Panc1 (cell line): ENCODE data around the gene MPPED1.

Experiments used
- POLR2AphosphoS5 ChIP-seq: IDR thresholded peaks from 2 replicates; pipeline ENCODE4 v1.6.1; 2012; ENCODE audit warnings: mild to moderate bottlenecking, low read depth, low read length, moderate library complexity
- TF ChIP-seq, protein P1 (sequence below): fragments of 450-650 bp; IDR thresholded peaks from 2 replicates; pipeline ENCODE4 v1.5.1; 2017; ENCODE audit warnings: mild to moderate bottlenecking
- TF ChIP-seq, protein P2 (sequence below), 2 experiments: IDR thresholded peaks; 2 replicates each; pipeline ENCODE4 v1.6.1; 2011 to 2012; ENCODE audit warnings: low read depth in 2 of 2, control low read depth in 1 of 2, low read length in 1 of 2, mild to moderate bottlenecking in 1 of 2, moderate library complexity in 1 of 2; ENCODE audit not compliant: insufficient read depth in 1 of 2

DNA sequence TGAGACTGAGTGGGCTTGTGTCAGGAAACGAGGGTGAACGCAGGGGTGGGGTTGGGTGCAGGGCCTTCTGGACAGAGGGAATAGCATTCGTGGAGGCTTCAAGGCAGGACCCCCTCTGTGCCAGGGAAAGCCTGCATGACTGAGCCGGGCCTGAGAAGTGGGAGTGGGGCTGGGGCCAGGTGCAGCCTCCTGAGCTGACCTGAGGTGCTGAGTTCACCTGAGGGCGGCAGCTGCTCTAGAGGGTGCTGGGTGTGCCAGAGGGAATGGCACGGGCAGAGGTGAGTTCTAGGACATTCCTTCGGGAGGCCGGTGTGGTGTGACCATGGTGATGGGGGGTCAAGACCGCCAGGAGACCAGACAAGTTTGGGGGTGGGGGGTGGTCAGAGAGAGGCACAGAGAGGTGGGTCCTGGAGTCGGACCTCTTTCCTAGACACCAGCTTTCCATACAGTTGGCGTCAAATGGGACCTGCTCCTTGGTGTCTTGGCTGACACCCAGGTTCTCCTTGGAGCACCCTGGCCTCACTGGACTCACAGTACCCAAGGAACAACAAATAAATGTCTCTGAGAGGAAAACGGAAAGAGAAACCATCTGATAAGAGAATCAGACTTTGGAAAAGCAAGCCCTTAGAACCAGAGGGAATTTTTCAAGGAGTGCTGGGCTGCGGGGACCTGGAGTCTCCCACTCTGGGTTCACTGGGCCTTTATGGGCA lies 7.7 kb downstream of the MPPED1 start:
- no peak for TF ChIP-seq POLR2AphosphoS5
- TF ChIP-seq, protein P1, sequence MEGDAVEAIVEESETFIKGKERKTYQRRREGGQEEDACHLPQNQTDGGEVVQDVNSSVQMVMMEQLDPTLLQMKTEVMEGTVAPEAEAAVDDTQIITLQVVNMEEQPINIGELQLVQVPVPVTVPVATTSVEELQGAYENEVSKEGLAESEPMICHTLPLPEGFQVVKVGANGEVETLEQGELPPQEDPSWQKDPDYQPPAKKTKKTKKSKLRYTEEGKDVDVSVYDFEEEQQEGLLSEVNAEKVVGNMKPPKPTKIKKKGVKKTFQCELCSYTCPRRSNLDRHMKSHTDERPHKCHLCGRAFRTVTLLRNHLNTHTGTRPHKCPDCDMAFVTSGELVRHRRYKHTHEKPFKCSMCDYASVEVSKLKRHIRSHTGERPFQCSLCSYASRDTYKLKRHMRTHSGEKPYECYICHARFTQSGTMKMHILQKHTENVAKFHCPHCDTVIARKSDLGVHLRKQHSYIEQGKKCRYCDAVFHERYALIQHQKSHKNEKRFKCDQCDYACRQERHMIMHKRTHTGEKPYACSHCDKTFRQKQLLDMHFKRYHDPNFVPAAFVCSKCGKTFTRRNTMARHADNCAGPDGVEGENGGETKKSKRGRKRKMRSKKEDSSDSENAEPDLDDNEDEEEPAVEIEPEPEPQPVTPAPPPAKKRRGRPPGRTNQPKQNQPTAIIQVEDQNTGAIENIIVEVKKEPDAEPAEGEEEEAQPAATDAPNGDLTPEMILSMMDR, result no peak
- TF ChIP-seq, protein P2, sequence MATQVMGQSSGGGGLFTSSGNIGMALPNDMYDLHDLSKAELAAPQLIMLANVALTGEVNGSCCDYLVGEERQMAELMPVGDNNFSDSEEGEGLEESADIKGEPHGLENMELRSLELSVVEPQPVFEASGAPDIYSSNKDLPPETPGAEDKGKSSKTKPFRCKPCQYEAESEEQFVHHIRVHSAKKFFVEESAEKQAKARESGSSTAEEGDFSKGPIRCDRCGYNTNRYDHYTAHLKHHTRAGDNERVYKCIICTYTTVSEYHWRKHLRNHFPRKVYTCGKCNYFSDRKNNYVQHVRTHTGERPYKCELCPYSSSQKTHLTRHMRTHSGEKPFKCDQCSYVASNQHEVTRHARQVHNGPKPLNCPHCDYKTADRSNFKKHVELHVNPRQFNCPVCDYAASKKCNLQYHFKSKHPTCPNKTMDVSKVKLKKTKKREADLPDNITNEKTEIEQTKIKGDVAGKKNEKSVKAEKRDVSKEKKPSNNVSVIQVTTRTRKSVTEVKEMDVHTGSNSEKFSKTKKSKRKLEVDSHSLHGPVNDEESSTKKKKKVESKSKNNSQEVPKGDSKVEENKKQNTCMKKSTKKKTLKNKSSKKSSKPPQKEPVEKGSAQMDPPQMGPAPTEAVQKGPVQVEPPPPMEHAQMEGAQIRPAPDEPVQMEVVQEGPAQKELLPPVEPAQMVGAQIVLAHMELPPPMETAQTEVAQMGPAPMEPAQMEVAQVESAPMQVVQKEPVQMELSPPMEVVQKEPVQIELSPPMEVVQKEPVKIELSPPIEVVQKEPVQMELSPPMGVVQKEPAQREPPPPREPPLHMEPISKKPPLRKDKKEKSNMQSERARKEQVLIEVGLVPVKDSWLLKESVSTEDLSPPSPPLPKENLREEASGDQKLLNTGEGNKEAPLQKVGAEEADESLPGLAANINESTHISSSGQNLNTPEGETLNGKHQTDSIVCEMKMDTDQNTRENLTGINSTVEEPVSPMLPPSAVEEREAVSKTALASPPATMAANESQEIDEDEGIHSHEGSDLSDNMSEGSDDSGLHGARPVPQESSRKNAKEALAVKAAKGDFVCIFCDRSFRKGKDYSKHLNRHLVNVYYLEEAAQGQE (IDR thresholded peaks at IDR 0.05; ENCODE audit: insufficient read depth in 1 of 2, low read depth in 2 of 2, low read length in 1 of 2), result no peak
